ENCODE measurements around the gene SCYGR1.

DNA sequence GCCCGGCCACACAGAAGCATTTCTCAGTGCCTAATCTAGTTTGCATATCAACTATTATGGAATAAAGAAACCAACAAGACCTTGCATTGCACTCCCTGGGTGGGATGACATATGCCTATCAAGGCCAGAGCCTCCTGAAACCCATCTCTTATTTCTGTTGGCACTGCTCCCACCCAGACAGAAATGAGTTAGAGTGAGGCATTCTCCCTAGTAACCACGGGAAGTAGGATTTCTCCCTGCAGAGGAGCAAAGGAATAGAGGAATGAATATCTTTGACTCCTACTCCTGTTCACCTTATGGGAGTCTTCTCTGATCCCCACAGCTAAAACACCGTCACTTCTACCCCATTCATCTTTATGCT is 24.2 kb upstream of the SCYGR1 start:
- TF ChIP-seq POLR2AphosphoS5 (IDR thresholded peaks at IDR 0.05; ENCODE audit: low read depth, low read length) (no peak), PAX5 (IDR thresholded peaks at IDR 0.05; ENCODE audit: insufficient read depth, low read length, severe bottlenecking) (no peak), POLR2A (IDR thresholded peaks at IDR 0.05; ENCODE audit: low read depth, low read length) (no peak), SPI1 (IDR thresholded peaks at IDR 0.05; ENCODE audit: low read depth, low read length) (no peak), TAF1 (IDR thresholded peaks at IDR 0.05; ENCODE audit: low read depth, low read length) (no peak)
